Gastroesophageal sphincter (tissue), 3 donors: ENCODE data around the gene ADGRB2.

Experiments
- POLR2A ChIP-seq, 2 donors: fragments of 450-650 bp; IDR thresholded peaks; one replicate each; pipeline ENCODE4 v1.6.1; 2017; ENCODE audit warnings: antibody characterized with exemption in 2 of 2, mild to moderate bottlenecking in 2 of 2, moderate library complexity in 1 of 2
- POLR2AphosphoS5 ChIP-seq: sonication (generic); formaldehyde crosslinking; IDR thresholded peaks from one replicate; pipeline ENCODE4 v1.6.1; 2017; ENCODE audit warnings: antibody characterized with exemption
- TF ChIP-seq, protein P1 (sequence below), 4 experiments: fragments of 200-600 bp in 2 of 4; fragments of 450-650 bp in 2 of 4; sonication (generic) in 1 of 4; IDR thresholded peaks; one replicate each; pipeline ENCODE4 v1.5.1; 2017 to 2019; ENCODE audit warnings: antibody characterized with exemption in 4 of 4, mild to moderate bottlenecking in 2 of 4, moderate library complexity in 2 of 4

DNA sequence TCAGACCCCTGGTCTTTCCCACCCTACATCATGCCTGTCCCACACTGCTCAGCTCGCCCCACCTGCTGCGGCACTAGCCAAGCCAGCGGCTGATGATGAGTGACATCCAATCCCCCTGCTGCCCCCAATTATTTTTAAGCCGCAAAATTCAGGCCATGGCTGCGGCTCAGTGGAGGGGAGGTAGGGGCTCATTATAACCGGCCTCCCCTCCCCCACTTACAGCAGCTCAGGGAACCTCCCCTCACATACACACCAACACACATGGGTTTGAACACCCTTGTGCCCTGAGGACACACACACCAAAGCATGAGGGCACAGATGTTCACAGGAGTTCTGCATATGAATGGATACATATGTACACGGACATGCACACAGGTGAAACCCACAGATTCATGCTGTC is 5.3 kb downstream of the ADGRB2 start:
- TF ChIP-seq, protein P1, sequence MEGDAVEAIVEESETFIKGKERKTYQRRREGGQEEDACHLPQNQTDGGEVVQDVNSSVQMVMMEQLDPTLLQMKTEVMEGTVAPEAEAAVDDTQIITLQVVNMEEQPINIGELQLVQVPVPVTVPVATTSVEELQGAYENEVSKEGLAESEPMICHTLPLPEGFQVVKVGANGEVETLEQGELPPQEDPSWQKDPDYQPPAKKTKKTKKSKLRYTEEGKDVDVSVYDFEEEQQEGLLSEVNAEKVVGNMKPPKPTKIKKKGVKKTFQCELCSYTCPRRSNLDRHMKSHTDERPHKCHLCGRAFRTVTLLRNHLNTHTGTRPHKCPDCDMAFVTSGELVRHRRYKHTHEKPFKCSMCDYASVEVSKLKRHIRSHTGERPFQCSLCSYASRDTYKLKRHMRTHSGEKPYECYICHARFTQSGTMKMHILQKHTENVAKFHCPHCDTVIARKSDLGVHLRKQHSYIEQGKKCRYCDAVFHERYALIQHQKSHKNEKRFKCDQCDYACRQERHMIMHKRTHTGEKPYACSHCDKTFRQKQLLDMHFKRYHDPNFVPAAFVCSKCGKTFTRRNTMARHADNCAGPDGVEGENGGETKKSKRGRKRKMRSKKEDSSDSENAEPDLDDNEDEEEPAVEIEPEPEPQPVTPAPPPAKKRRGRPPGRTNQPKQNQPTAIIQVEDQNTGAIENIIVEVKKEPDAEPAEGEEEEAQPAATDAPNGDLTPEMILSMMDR (IDR thresholded peaks at IDR 0.05), result no peak
- no peak for TF ChIP-seq POLR2AphosphoS5
- TF ChIP-seq POLR2A (IDR thresholded peaks at IDR 0.05), result no peak
